Endothelial cell of umbilical vein (primary cell): Measurements from ENCODE around the gene RALGPS1. TPM values are rescaled to one million over a fixed set of nuclear protein-coding genes. Genes with fewer than 3 reads are reported as not detected.

Source experiments
- BruUV-seq: library from RNA; stranded (reverse); fragments of 400-500 nt; replicated peaks from 2 replicates; lab custom pipeline; 2021; lab: Mats Ljungman, UMichigan
- CTCF ChIA-PET: fragments of 300-600, 350-600 bp; sonication (Branson Sonifier 250); formaldehyde crosslinking; loops from one replicate; lab custom pipeline; 2021; ENCODE audit warnings: antibody characterized with exemption, inconsistent platforms; lab: Charles Lee
- POLR2A ChIA-PET: fragments of 300-600, 350-600 bp; sonication (Branson Sonifier 250); formaldehyde crosslinking; loops from one replicate; lab custom pipeline; 2021; ENCODE audit warnings: antibody characterized with exemption, inconsistent platforms; lab: Charles Lee
- DNase-seq: peaks from one replicate; pipeline ENCODE4 v3.0.0-alpha.2; 2011; ENCODE audit warnings: low read depth, low spot score
- FAIRE-seq: peaks from 2 replicates; lab custom pipeline; 2011; peaks lifted over from hg19 to GRCh38; lab: Jason Lieb, UNC
- H2AFZ ChIP-seq: 2 replicates; pipeline ENCODE4 v1.6.0; 2012; ENCODE audit warnings: low read depth, low read length, control low read depth, inconsistent platforms
- H3K27ac ChIP-seq: 2 replicates; pipeline ENCODE4 v1.5.1; 2011; ENCODE audit warnings: low read depth, mild to moderate bottlenecking, control low read depth, low read length, moderate library complexity; ENCODE audit not compliant: insufficient read depth
- H3K27me3 ChIP-seq, 2 experiments: 2 replicates each; pipeline versions ENCODE4 v1.6.0 to v1.6.1; 2011; ENCODE audit warnings: low read length in 2 of 2, mixed read lengths in 1 of 2; ENCODE audit not compliant: control insufficient read depth in 2 of 2, insufficient read depth in 2 of 2
- H3K36me3 ChIP-seq, 2 experiments: 2 replicates in 1 of 2; 3 replicates in 1 of 2; pipeline ENCODE4 v1.5.1; 2011; ENCODE audit warnings: low read length in 2 of 2, mild to moderate bottlenecking in 1 of 2, moderate library complexity in 1 of 2; ENCODE audit not compliant: control insufficient read depth in 2 of 2, insufficient read depth in 2 of 2; ENCODE audit errors: extremely low read depth in 1 of 2
- H3K4me1 ChIP-seq: 3 replicates; pipeline ENCODE4 v1.5.1; 2011; ENCODE audit warnings: mild to moderate bottlenecking, low read length; ENCODE audit not compliant: control insufficient read depth, insufficient read depth; ENCODE audit errors: extremely low read depth
- H3K4me2 ChIP-seq: 2 replicates; pipeline ENCODE4 v1.6.1; 2011; ENCODE audit warnings: low read length, control low read depth, mixed read lengths; ENCODE audit not compliant: insufficient read depth
- H3K4me3 ChIP-seq, 3 experiments: fragments of 200-600 bp in 1 of 3; sonication (generic), shearing (Covaris generic) in 1 of 3; replicated peaks in 1 of 3; 2 replicates each; pipeline ENCODE4 v1.5.1; 2011 to 2016; ENCODE audit warnings: control low read depth in 3 of 3, low read length in 3 of 3, mild to moderate bottlenecking in 2 of 3, inconsistent platforms in 1 of 3, low read depth in 1 of 3, moderate library complexity in 1 of 3; ENCODE audit not compliant: insufficient read depth in 1 of 3
- H3K79me2 ChIP-seq: 2 replicates; pipeline ENCODE4 v1.6.0; 2012; ENCODE audit warnings: low read length, inconsistent platforms; ENCODE audit not compliant: control insufficient read depth, insufficient read depth
- H3K9ac ChIP-seq: replicated peaks from 2 replicates; pipeline ENCODE3; 2011; ENCODE audit warnings: low read length, control low read depth; ENCODE audit not compliant: insufficient read depth; ENCODE audit errors: extremely low read depth
- H3K9me1 ChIP-seq: replicated peaks from 3 replicates; pipeline ENCODE4 v1.6.0; 2011; ENCODE audit warnings: mild to moderate bottlenecking, low read length; ENCODE audit not compliant: control insufficient read depth, insufficient read depth; ENCODE audit errors: extremely low read depth
- H3K9me3 ChIP-seq: replicated peaks from 2 replicates; pipeline ENCODE4 v1.5.1; 2012; ENCODE audit warnings: low read length, inconsistent platforms; ENCODE audit not compliant: control insufficient read depth, insufficient read depth
- H4K20me1 ChIP-seq: replicated peaks from 2 replicates; pipeline ENCODE3; 2011; ENCODE audit warnings: mild to moderate bottlenecking, low read length; ENCODE audit not compliant: control insufficient read depth, insufficient read depth; ENCODE audit errors: extremely low read depth
- EZH2 ChIP-seq: IDR thresholded peaks from 2 replicates; pipeline ENCODE4 v1.6.1; 2012; ENCODE audit warnings: borderline replicate concordance, low read depth, mild to moderate bottlenecking, moderate library complexity, low read length, inconsistent platforms; ENCODE audit not compliant: severe bottlenecking
- FOS ChIP-seq: IDR thresholded peaks from 2 replicates; pipeline ENCODE4 v1.6.1; 2011; ENCODE audit warnings: mild to moderate bottlenecking, low read length, moderate library complexity, borderline replicate concordance; ENCODE audit not compliant: insufficient read depth
- GATA2 ChIP-seq: IDR thresholded peaks from 2 replicates; pipeline ENCODE4 v1.7.0; 2011; ENCODE audit warnings: low read depth, mild to moderate bottlenecking, moderate library complexity, mixed read lengths, low read length; ENCODE audit not compliant: insufficient read length, insufficient read depth
- JUN ChIP-seq: IDR thresholded peaks from 2 replicates; pipeline ENCODE4 v1.6.1; 2011; ENCODE audit warnings: borderline replicate concordance, low read depth; ENCODE audit not compliant: insufficient read length, insufficient read depth
- MYC ChIP-seq: IDR thresholded peaks from one replicate; pipeline ENCODE4 v1.6.1; 2011; ENCODE audit warnings: mild to moderate bottlenecking, low read depth, low read length
- POLR2A ChIP-seq: IDR thresholded peaks from 2 replicates; pipeline ENCODE4 v1.6.1; 2012; ENCODE audit warnings: low read depth, mild to moderate bottlenecking, control low read depth, low read length
- POLR2AphosphoS5 ChIP-seq: IDR thresholded peaks from 2 replicates; pipeline ENCODE4 v1.6.1; 2012; ENCODE audit warnings: low read depth, mild to moderate bottlenecking, control low read depth, low read length, moderate library complexity; ENCODE audit not compliant: insufficient read depth
- dilution Hi-C: fragments of 300-500 bp; cut with MboI; formaldehyde crosslinking; loops from one replicate; pipeline ENCODE4 v1.15.0; 2019; ENCODE audit warnings: low sequenced_read_pairs; ENCODE audit not compliant: extremely low pct_ligation_motif_present
- intact Hi-C: fragments of 100-400 bp; cut with micrococcal nuclease; formaldehyde crosslinking; loops from one replicate; pipeline ENCODE4 v1.10.0; 2022
- polyA plus RNA-seq, 4 experiments: library from polyadenylated mRNA; depleted of rRNA in 3 of 4; stranded (reverse) in 3 of 4; unstranded in 1 of 4; fragments of >200 nt; gene quantifications; 2 replicates each; pipeline versions ENCODE4 v1.2.1 to v1.2.3, GENCODE V29; 2011 to 2012; ENCODE audit warnings: missing spikeins in 1 of 4
- total RNA-seq: library from RNA; stranded (reverse); gene quantifications from 2 replicates; pipeline ENCODE4 v1.2.3, GENCODE V29; 2021
- TF ChIP-seq, protein P1 (sequence below): IDR thresholded peaks from 2 replicates; pipeline ENCODE4 v1.6.1; 2011; ENCODE audit not compliant: insufficient read depth, insufficient read length
- TF ChIP-seq, protein P2 (sequence below), 2 donors: IDR thresholded peaks; 1 replicate in 1 of 2; 2 replicates in 1 of 2; pipeline ENCODE4 v1.5.1; 2011; ENCODE audit warnings: low read length in 2 of 2, mild to moderate bottlenecking in 2 of 2, moderate library complexity in 2 of 2, control low read depth in 1 of 2, inconsistent platforms in 1 of 2, low read depth in 1 of 2; ENCODE audit not compliant: insufficient read depth in 1 of 2; ENCODE audit errors: extremely low read depth in 1 of 2

Gene RALGPS1
- total and polyA plus RNA-seq, 2 donors (not counting 3 experiments of a cell fraction or from before 2014, with no cell fraction given) = 3.8 to 5.5 TPM

DNA sequence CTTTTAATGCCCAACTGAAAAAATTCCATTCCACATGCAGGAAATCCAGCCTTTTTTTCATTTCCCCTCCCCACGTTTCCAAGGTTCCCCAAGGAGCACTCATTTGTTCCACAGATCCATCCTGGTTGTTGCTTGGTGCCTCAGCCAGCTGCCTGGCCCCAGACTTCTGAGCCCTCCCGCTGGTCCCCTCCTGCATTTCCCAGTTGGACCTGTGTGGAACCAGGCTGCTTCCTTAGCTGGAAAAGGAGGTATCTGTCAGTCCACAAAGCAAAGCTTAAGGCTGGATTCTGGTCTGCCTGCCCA is 163.0 kb downstream of the RALGPS1 start:
- H3K9ac ChIP-seq = no peak overlapping the region
- dilution Hi-C loops = no loop called here
- BruUV-seq = no TSS peak
- H3K36me3 ChIP-seq = no peaks in the 10 kb centered on the region
- H3K4me2 ChIP-seq = no peak overlapping the region
- no peaks in the 10 kb centered on the region for H4K20me1 ChIP-seq
- DNase-seq = peak; percentile 75
- H3K9me1 ChIP-seq = no peaks in the 10 kb centered on the region
- H3K9me3 ChIP-seq = no peaks in the 10 kb centered on the region
- H3K4me1 ChIP-seq = peaks cover 23% of the 10 kb centered on the region
- H3K79me2 ChIP-seq = no peaks in the 10 kb centered on the region
- no peak for TF ChIP-seq POLR2AphosphoS5
- no peak for TF ChIP-seq JUN
- no peak for TF ChIP-seq GATA2
- no peak for TF ChIP-seq MYC
- TF ChIP-seq, protein P1, sequence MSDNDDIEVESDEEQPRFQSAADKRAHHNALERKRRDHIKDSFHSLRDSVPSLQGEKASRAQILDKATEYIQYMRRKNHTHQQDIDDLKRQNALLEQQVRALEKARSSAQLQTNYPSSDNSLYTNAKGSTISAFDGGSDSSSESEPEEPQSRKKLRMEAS = no peak
- no peak for TF ChIP-seq POLR2A
- TF ChIP-seq, protein P2, sequence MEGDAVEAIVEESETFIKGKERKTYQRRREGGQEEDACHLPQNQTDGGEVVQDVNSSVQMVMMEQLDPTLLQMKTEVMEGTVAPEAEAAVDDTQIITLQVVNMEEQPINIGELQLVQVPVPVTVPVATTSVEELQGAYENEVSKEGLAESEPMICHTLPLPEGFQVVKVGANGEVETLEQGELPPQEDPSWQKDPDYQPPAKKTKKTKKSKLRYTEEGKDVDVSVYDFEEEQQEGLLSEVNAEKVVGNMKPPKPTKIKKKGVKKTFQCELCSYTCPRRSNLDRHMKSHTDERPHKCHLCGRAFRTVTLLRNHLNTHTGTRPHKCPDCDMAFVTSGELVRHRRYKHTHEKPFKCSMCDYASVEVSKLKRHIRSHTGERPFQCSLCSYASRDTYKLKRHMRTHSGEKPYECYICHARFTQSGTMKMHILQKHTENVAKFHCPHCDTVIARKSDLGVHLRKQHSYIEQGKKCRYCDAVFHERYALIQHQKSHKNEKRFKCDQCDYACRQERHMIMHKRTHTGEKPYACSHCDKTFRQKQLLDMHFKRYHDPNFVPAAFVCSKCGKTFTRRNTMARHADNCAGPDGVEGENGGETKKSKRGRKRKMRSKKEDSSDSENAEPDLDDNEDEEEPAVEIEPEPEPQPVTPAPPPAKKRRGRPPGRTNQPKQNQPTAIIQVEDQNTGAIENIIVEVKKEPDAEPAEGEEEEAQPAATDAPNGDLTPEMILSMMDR (IDR thresholded peaks at IDR 0.05; ENCODE audit: extremely low read depth in 1 of 2, insufficient read depth in 1 of 2, low read depth in 1 of 2, low read length in 2 of 2) = no peak
- no peak for TF ChIP-seq FOS
- TF ChIP-seq EZH2 = no peak
- FAIRE-seq = no peak
- intact Hi-C loops = no loop called here
- CTCF ChIA-PET = interaction anchor here (1.2 to 1.7 kb wide), 2 partner anchors 17 to 23 kb away, joined by 3 read pairs; no protein-coding TSS in a partner anchor
- H2AFZ ChIP-seq = no peak overlapping the region
- no peak overlapping the region for H3K4me3 ChIP-seq
- POLR2A ChIA-PET = no interaction called here
- no peak overlapping the region for H3K27ac ChIP-seq
- no peaks in the 10 kb centered on the region for H3K27me3 ChIP-seq
